SU-DHL-6 (cell line): ENCODE data around the gene ACBD6.

Source experiments
- H2AFZ ChIP-seq: fragments of 200-600 bp; sonication (generic); 2 replicates; pipeline ENCODE4 v1.6.1; 2014; ENCODE audit warnings: low read depth, mild to moderate bottlenecking, moderate library complexity, mixed read lengths, antibody characterized with exemption, low read length; ENCODE audit not compliant: severe bottlenecking
- H3F3A ChIP-seq: fragments of 200-600 bp; shearing (Covaris generic); 2 replicates; pipeline ENCODE4 v1.6.0; 2016; ENCODE audit warnings: antibody characterized with exemption, mild to moderate bottlenecking; ENCODE audit not compliant: insufficient read depth
- H3K27ac ChIP-seq: fragments of 200-600 bp; sonication (generic); 2 replicates; pipeline ENCODE4 v1.5.1; 2016; ENCODE audit warnings: low read depth, mild to moderate bottlenecking, low read length, moderate library complexity, mixed read lengths
- H3K27me3 ChIP-seq: fragments of 200-600 bp; sonication (generic), shearing (Covaris generic); 2 replicates; pipeline ENCODE4 v1.6.0; 2014; ENCODE audit warnings: mild to moderate bottlenecking, low read length
- H3K36me3 ChIP-seq: fragments of 200-600 bp; sonication (generic); 2 replicates; pipeline ENCODE4 v1.6.1; 2014; ENCODE audit warnings: mild to moderate bottlenecking, low read length, mixed read lengths
- H3K4me2 ChIP-seq: fragments of 300-600, 200-600 bp; shearing (Covaris generic), sonication (generic); 2 replicates; pipeline ENCODE4 v1.6.0; 2014; ENCODE audit warnings: low read length, low read depth, mild to moderate bottlenecking; ENCODE audit not compliant: poor library complexity, severe bottlenecking
- H3K4me3 ChIP-seq: fragments of 200-600 bp; sonication (generic); 2 replicates; pipeline ENCODE4 v1.5.1; 2014; ENCODE audit warnings: antibody characterized with exemption, low read length, mild to moderate bottlenecking, mixed read lengths; ENCODE audit not compliant: insufficient read depth, poor library complexity, severe bottlenecking
- H3K79me2 ChIP-seq: fragments of 200-600 bp; sonication (generic); 2 replicates; pipeline ENCODE4 v1.6.1; 2014; ENCODE audit warnings: mild to moderate bottlenecking, low read length, moderate library complexity; ENCODE audit not compliant: insufficient read depth
- H3K9ac ChIP-seq: fragments of 200-600 bp; sonication (generic); 2 replicates; pipeline ENCODE4 v1.7.0; 2014; ENCODE audit warnings: mild to moderate bottlenecking, low read length
- H3K9me2 ChIP-seq: fragments of 200-600 bp; sonication (generic); replicated peaks from 2 replicates; pipeline ENCODE4 v1.6.1; 2014; ENCODE audit warnings: low read length; ENCODE audit not compliant: insufficient read depth
- H3K9me3 ChIP-seq: fragments of 200-600 bp; sonication (generic); 2 replicates; pipeline ENCODE4 v1.6.1; 2014; ENCODE audit warnings: low read length, mixed read lengths; ENCODE audit not compliant: insufficient read depth
- H4K20me1 ChIP-seq: fragments of 200-600 bp; sonication (generic); 2 replicates; pipeline ENCODE4 v1.6.1; 2014; ENCODE audit warnings: low read depth, mild to moderate bottlenecking, antibody characterized with exemption, low read length, moderate library complexity, mixed read lengths
- CTCF ChIP-seq: fragments of 200-600 bp; sonication (generic); IDR thresholded peaks from one replicate; pipeline ENCODE4 v1.5.1; 2017; ENCODE audit warnings: antibody characterized with exemption, mild to moderate bottlenecking, low read length, moderate library complexity; ENCODE audit not compliant: insufficient read depth, poor library complexity, severe bottlenecking
- EZH2phosphoT487 ChIP-seq: fragments of 200-600 bp; sonication (generic), shearing (Covaris generic); conservative IDR thresholded peaks from 2 replicates; pipeline ENCODE4 v1.6.1; 2018; ENCODE audit warnings: mild to moderate bottlenecking, antibody characterized with exemption, low read length, moderate library complexity, mixed read lengths

The ACBD6 gene

GRCh38 chr1:180533266-180533987 is 31.1 kb upstream of the ACBD6 start:
- Histone ChIP-seq H3K9me2 (no peaks in the 10 kb centered on the region), H2AFZ (peak overlapping the region; percentile 79), H3K79me2 (no peaks in the 10 kb centered on the region), H3K36me3 (no peaks in the 10 kb centered on the region), H3K4me3 (no peak overlapping the region), H4K20me1 (no peaks in the 10 kb centered on the region), H3K27ac (no peak overlapping the region), H3F3A (no peaks in the 10 kb centered on the region), H3K4me2 (no peak overlapping the region), H3K9me3 (no peaks in the 10 kb centered on the region), H3K9ac (no peak overlapping the region), H3K27me3 (no peaks in the 10 kb centered on the region)
- TF ChIP-seq CTCF (peak; percentile 85), EZH2phosphoT487 (no peak)

GRCh38 chr1:180532854-180533253 is 30.5 kb upstream of the ACBD6 start:
- H3K9me3 ChIP-seq: no peaks in the 10 kb centered on the region
- H3K27me3 ChIP-seq: no peaks in the 10 kb centered on the region
- no peaks in the 10 kb centered on the region for H3K36me3 ChIP-seq
- no peak overlapping the region for H3K27ac ChIP-seq
- H4K20me1 ChIP-seq: no peaks in the 10 kb centered on the region
- no peak overlapping the region for H3K4me2 ChIP-seq
- H2AFZ ChIP-seq: no peak overlapping the region
- TF ChIP-seq CTCF (no peak), EZH2phosphoT487 (no peak)
- H3K4me3 ChIP-seq: no peak overlapping the region
- H3F3A ChIP-seq: no peaks in the 10 kb centered on the region
- no peaks in the 10 kb centered on the region for H3K79me2 ChIP-seq
- H3K9me2 ChIP-seq: no peaks in the 10 kb centered on the region
- H3K9ac ChIP-seq: no peak overlapping the region

GRCh38 chr1:180530501-180530900 is 28.1 kb upstream of the ACBD6 start:
- H3K79me2 ChIP-seq: no peaks in the 10 kb centered on the region
- no peak overlapping the region for H3K9ac ChIP-seq
- no peak overlapping the region for H3K4me3 ChIP-seq
- no peak overlapping the region for H3K4me2 ChIP-seq
- no peak overlapping the region for H2AFZ ChIP-seq
- H3F3A ChIP-seq: no peaks in the 10 kb centered on the region
- no peak overlapping the region for H3K27ac ChIP-seq
- H3K36me3 ChIP-seq: no peaks in the 10 kb centered on the region
- TF ChIP-seq CTCF: no peak
- no peak for TF ChIP-seq EZH2phosphoT487
- H3K9me2 ChIP-seq: no peaks in the 10 kb centered on the region
- no peaks in the 10 kb centered on the region for H3K9me3 ChIP-seq
- no peaks in the 10 kb centered on the region for H4K20me1 ChIP-seq
- no peaks in the 10 kb centered on the region for H3K27me3 ChIP-seq
